ENCODE results near the gene ARID1B. TPM values are rescaled to one million over a fixed set of nuclear protein-coding genes. Genes with fewer than 3 reads are reported as not detected.
"Not testable (repeated sequence)": the region's sequence is repeated elsewhere in the genome, so short reads cannot be mapped to it uniquely, and the experiment has no call there.

Gene ARID1B
- total RNA-seq, 1 experiment from 2014 or later: 20.9 TPM

DNA sequence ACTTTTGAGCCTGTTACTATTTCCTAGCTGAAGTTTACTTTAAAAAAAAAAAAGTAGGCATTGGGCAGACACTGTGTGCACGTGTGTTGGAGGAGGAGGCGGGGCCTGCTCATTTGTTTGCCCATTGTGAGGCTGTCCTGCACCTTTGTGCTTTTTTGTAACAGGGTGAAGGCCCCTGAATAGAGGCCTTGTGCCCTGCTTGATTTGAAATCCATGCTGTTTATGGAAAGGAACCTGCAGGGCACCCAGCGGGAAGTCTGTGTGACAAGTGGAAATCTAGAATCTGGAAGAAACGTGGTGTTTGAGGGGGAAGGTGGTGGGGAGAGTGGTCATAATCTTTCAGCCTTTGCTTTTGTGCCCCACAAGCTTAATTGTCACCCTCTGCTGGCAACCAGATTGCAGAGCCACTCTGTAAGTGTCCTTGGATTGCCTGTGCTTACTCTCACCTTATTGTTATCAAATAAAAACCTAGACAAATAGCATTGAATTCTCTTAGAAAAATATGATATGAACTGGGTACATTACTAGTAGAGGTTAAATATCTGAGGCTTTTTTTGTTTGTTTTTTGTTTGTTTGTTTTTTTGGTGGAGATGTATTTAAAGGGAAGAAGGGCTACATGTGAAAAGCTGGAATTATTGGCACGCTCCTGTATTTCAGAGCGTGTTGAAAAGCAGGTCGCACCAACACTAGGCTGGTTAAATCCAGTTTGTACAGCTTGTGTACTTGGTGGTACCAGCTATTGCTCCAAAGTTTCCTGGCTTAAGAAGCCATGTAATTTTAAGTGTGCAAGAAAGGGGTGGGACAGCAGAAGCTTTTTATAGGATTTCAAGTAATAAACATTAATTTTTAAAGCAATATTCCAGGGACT, 156.3 kb downstream of the ARID1B start:
- no peak for DNase-seq
- H3K27me3 ChIP-seq (ENCODE audit: control insufficient read depth, insufficient read depth, low read length): no peaks in the 10 kb centered on the region

DNA sequence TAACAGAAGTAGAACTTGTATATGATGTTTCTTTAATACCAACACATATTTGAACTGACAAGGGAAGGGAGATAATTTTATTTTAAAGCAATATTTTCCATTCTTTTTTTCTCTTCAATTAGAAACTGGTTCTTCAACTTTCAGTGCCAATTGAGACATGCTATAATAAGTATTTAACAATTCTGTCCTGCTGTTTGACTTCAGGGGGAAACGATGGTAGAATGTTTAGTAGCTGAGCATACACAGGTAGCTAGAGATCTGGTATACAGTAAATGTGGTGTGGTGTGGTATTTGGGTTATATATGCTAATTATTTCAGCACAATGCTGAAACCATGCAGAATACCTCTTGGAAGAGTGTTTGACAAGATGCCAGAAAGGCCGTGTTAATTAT, 156.9 kb downstream of the ARID1B start:
- no peak for DNase-seq
- Histone ChIP-seq H3K27me3 (ENCODE audit: control insufficient read depth, insufficient read depth, low read length) (no peaks in the 10 kb centered on the region), H3K36me3 (replicated peaks; ENCODE audit: control insufficient read depth, insufficient read depth, low read length) (no peaks in the 10 kb centered on the region), H3K4me3 (ENCODE audit: insufficient read depth, low read depth, low read length) (no peak overlapping the region)

More for the DNA sequence above, 156.3 kb downstream of the ARID1B start:
- Histone ChIP-seq H3K36me3 (replicated peaks; ENCODE audit: control insufficient read depth, insufficient read depth, low read length) (no peaks in the 10 kb centered on the region), H3K4me3 (ENCODE audit: insufficient read depth, low read depth, low read length) (no peak overlapping the region)

DNA sequence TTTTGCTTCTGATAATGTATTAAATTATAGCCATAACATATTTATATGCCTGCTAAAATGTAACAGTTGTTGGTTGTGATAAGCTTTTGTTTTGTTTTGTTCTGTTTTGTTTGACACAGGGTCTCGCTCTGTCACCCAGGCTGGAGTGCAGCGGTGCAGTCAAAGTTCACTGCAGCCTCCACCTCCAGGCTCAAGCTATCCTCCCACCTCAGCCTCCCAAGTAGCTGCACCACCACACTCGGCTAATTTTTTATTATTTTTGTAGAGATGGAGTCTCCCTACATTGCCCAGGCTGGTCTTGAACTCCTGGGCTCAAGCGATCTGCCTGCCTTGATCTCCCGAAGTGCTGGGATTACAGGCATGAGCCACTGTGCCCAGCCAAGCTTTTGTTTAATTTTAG, 157.8 kb downstream of the ARID1B start:
- DNase-seq: no peak
- Histone ChIP-seq H3K4me3 (ENCODE audit: insufficient read depth, low read depth, low read length) (no peak overlapping the region), H3K36me3 (replicated peaks; ENCODE audit: control insufficient read depth, insufficient read depth, low read length) (no peaks in the 10 kb centered on the region), H3K27me3 (ENCODE audit: control insufficient read depth, insufficient read depth, low read length) (no peaks in the 10 kb centered on the region)

DNA sequence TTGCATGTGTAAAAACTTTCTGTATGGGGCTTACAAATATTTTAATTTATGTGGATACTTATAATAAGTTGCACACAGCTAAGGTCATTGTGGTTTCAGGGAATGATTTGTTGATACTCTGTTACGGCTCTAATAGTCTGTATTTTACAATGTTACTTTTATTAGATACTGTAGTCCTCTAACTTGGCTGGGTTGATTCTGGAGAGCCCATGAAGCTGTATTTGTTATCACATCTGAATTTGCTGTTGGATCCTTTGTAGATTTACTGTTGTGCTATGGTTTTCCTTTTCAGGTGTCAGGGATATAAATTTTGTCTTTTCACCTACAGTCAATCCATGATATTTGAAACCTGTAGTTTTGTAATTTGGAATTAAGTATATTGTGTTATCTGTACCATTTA, 161.0 kb downstream of the ARID1B start:
- H3K36me3 ChIP-seq (replicated peaks; ENCODE audit: control insufficient read depth, insufficient read depth, low read length): no peaks in the 10 kb centered on the region
- H3K27me3 ChIP-seq (ENCODE audit: control insufficient read depth, insufficient read depth, low read length): no peaks in the 10 kb centered on the region
- DNase-seq: no peak
- H3K4me3 ChIP-seq (ENCODE audit: insufficient read depth, low read depth, low read length): no peak overlapping the region

DNA sequence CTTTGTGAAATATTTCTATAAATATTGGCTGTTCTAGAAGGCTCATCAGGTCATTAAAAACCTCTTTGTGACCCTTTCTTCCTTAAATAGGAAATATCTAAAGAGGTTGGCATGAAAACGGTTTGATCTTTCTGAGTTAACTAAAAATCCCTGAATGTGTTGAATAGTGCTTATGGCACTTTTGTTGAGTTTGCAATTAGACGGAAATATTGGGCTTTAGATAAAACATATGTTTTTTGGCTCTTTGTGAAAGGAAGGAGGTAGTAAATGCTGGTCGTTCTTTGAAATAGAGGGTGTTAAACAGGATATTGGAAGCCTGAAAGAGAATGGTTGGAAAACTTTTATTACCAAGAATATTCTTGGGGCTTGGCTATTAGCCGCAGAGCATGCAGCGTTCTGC, 163.0 kb downstream of the ARID1B start:
- DNase-seq: no peak
- no peaks in the 10 kb centered on the region for H3K27me3 ChIP-seq (ENCODE audit: control insufficient read depth, insufficient read depth, low read length)
- H3K36me3 ChIP-seq (replicated peaks; ENCODE audit: control insufficient read depth, insufficient read depth, low read length): no peaks in the 10 kb centered on the region
- H3K4me3 ChIP-seq (ENCODE audit: insufficient read depth, low read depth, low read length): no peak overlapping the region

DNA sequence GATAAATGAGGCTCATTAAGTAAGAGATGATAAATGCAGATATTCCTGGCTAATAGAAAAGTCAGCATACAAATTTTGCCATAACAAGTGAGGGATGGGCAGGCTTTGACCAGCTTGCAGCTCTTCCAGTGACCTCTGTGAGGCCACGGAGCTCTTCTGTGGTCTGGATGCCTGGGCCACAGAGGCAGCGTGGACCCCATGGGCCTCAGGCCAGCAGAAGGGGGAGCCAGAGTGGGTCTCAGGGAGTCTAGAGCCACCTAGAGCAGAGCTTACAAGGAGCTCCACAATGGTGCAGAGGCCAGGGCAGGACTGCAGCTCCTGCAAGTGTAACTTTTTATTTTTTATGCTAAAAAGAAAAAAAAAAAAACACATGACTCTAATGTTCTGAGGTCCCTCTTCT, 165.1 kb downstream of the ARID1B start:
- DNase-seq: no peak
- Histone ChIP-seq H3K36me3 (replicated peaks; ENCODE audit: control insufficient read depth, insufficient read depth, low read length) (no peaks in the 10 kb centered on the region), H3K27me3 (ENCODE audit: control insufficient read depth, insufficient read depth, low read length) (no peaks in the 10 kb centered on the region), H3K4me3 (ENCODE audit: insufficient read depth, low read depth, low read length) (no peak overlapping the region)

DNA sequence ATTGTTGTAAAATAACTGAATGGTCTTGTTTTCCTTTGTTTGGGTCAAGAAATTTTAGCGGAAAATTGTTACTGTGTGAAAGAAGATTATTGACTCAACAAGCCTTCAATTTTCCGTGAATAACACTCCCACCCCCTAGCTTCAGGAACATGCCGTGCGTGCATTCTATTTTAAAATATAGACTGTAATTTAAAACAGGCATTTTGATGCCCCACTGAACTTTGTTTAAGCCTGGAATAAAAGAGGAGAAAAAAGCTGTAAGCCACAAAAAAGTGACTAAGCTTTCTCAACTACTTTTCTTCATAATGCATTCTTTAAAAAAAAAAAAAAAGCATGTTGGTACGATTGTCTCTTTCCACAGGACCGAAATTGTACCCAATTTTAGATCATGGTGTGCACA, 166.0 kb downstream of the ARID1B start:
- no peak for DNase-seq
- H3K4me3 ChIP-seq (ENCODE audit: insufficient read depth, low read depth, low read length): no peak overlapping the region

DNA sequence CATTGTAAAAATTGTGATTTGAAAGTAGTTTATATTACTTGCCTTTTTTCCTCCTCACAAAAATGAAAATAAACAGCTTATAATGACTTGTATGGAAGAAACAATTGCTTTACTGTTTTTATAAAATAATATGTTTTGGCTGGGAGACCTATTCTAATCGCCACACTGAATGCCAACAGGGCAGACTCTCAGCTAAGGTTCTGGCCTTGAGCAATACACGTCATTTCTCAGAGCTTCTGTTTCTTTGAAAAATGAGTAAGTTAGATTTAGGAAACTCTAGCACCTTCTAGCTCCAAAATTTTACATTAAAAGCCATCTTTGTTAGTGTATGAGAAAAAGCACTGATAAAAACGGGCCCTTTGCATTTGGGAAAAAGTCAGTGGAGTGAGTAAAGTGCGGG, 166.6 kb downstream of the ARID1B start:
- Histone ChIP-seq H3K4me3 (ENCODE audit: insufficient read depth, low read depth, low read length) (no peak overlapping the region; the same call in 1 of the 2 replicates), H3K27me3 (ENCODE audit: control insufficient read depth, insufficient read depth, low read length) (no peaks in the 10 kb centered on the region), H3K36me3 (replicated peaks; ENCODE audit: control insufficient read depth, insufficient read depth, low read length) (no peaks in the 10 kb centered on the region)
- DNase-seq: no peak

More for the DNA sequence above, 166.0 kb downstream of the ARID1B start:
- H3K36me3 ChIP-seq (replicated peaks; ENCODE audit: control insufficient read depth, insufficient read depth, low read length): no peaks in the 10 kb centered on the region
- no peaks in the 10 kb centered on the region for H3K27me3 ChIP-seq (ENCODE audit: control insufficient read depth, insufficient read depth, low read length)

DNA sequence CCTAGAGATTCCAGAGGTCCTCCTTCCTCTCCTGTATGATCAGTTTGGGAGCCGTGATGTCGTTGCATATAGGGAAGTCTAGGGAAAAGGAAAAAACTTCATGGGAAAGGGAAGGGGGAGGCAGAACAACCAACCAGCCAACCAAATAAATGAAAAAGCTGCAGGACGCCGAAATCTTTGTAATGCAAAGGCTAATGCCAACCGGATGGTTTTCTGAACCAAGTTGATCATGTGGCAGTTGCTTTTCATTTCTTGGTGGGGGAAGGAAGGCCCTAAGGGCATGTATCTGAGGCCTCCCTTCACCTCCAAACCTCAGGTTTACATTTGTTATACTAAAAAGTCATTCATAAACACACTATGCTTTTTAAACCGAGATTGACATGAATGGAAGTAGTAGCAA, 167.2 kb downstream of the ARID1B start:
- Histone ChIP-seq H3K27me3 (ENCODE audit: control insufficient read depth, insufficient read depth, low read length) (no peaks in the 10 kb centered on the region), H3K36me3 (replicated peaks; ENCODE audit: control insufficient read depth, insufficient read depth, low read length) (no peaks in the 10 kb centered on the region), H3K4me3 (ENCODE audit: insufficient read depth, low read depth, low read length) (no peak overlapping the region; the same call in 1 of the 2 replicates)
- DNase-seq: no peak

DNA sequence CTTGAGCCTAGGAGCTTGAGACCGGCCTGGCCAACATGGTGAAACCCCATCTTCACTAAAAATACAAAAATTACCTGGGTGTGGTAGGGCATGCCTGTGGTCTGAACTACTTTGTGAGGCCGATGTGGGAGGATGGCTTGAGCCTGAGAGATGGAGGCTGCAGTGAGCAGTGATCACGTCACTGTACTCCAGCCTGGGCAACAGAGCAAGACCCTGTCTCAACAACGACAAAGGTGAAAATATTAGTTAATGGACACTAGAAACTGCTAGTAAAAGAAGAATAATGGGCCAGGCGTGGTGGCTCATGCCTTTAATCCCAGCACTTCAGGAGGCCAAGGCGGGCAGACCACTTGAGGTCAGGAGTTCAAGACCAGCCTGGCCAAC, 168.6 kb downstream of the ARID1B start:
- H3K4me3 ChIP-seq (ENCODE audit: insufficient read depth, low read depth, low read length); H3K27me3 ChIP-seq (ENCODE audit: control insufficient read depth, insufficient read depth, low read length); H3K36me3 ChIP-seq (replicated peaks; ENCODE audit: control insufficient read depth, insufficient read depth, low read length); DNase-seq: not testable (repeated sequence)

DNA sequence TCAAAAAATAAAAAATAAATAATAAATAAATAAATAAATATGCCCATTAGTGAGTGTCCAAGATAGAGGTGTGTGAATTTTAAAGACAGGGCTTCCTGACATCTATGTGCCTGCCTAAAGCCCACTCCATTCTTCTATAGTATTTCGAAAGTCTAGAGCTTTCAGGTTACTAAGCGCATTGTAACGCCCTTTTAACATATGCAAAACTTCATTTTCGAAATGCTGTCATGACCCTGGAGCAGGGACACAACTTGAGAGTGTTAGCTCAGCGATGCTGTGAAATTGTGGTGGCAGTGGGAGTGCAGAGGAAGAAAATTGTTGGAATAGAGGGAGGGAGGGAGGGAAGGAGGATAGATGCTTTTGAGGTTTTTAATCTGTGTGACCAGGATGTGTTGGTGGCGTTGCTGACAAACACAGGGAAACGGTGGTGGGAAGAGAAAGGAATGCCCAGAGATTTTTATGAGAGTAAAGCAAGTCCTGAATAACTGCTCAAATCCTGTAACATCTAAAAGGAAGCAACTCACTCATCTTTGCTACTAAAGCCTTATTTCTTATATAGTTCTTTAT, 169.3 kb downstream of the ARID1B start:
- H3K36me3 ChIP-seq (replicated peaks; ENCODE audit: control insufficient read depth, insufficient read depth, low read length): no peaks in the 10 kb centered on the region
- no peak for DNase-seq
- no peaks in the 10 kb centered on the region for H3K27me3 ChIP-seq (ENCODE audit: control insufficient read depth, insufficient read depth, low read length)
- H3K4me3 ChIP-seq (ENCODE audit: insufficient read depth, low read depth, low read length): no peak overlapping the region

DNA sequence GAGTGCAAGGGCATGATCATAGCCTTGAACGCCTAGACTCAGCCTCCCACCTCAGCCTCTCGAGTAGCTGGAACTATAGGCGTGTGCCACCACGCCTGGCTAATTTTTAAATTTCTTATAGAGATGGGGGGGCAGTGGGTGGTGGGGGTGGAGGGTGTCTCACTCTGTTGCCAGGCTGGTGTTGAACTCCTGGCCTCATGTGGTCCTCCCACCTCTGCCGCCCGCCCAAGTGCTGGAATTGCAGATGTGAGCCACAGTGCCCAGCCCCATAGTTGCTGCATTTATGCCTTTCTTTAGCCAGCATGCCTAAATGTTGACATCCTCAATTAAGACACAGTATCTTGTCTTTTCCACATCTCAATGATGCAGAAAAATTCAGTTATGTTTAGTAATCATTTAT, 171.1 kb downstream of the ARID1B start:
- Histone ChIP-seq H3K36me3 (replicated peaks; ENCODE audit: control insufficient read depth, insufficient read depth, low read length) (no peaks in the 10 kb centered on the region), H3K4me3 (ENCODE audit: insufficient read depth, low read depth, low read length) (no peak overlapping the region), H3K27me3 (ENCODE audit: control insufficient read depth, insufficient read depth, low read length) (no peaks in the 10 kb centered on the region)
- no peak for DNase-seq

DNA sequence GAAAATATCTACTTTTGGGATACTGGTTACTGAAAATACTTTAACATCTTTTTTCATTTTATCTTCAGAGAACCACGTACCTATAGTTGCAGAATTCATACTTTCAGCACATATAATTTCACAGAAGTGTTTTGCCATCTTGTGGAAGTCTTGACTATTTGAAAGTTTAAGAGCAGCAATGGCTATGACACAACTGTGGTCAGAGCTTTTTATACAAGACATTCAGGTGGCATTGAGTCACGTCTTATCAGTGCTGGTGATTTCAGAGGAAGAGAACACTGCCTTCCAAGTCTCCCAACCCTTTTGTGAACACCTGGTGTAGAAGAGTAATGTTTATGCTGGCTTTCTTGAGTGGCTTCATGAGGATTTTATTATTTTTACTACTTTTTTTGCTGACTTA, 171.6 kb downstream of the ARID1B start:
- H3K27me3 ChIP-seq (ENCODE audit: control insufficient read depth, insufficient read depth, low read length): no peaks in the 10 kb centered on the region
- no peak for DNase-seq
- no peaks in the 10 kb centered on the region for H3K36me3 ChIP-seq (replicated peaks; ENCODE audit: control insufficient read depth, insufficient read depth, low read length)
- no peak overlapping the region for H3K4me3 ChIP-seq (ENCODE audit: insufficient read depth, low read depth, low read length)

DNA sequence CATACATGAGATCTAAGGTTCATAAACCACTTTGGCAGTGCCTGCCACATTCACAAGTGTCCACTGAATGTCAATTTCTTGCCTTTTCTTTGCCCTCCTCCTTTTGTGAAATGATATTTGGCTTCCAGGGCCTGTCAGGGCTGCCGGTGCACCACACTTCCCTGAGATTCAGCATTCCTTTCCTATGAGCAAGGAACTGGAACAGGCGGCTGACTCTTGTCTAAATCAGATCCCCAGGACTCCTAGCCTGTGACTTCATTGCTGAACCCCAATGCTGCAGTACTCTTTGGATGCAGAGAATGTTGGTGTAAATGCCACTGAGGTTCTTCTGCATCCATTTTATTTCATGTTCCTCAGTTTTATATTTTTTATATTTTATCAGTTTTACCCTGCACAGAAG, 172.2 kb downstream of the ARID1B start:
- Histone ChIP-seq H3K27me3 (ENCODE audit: control insufficient read depth, insufficient read depth, low read length) (no peaks in the 10 kb centered on the region), H3K4me3 (ENCODE audit: insufficient read depth, low read depth, low read length) (no peak overlapping the region), H3K36me3 (replicated peaks; ENCODE audit: control insufficient read depth, insufficient read depth, low read length) (no peaks in the 10 kb centered on the region)
- no peak for DNase-seq

DNA sequence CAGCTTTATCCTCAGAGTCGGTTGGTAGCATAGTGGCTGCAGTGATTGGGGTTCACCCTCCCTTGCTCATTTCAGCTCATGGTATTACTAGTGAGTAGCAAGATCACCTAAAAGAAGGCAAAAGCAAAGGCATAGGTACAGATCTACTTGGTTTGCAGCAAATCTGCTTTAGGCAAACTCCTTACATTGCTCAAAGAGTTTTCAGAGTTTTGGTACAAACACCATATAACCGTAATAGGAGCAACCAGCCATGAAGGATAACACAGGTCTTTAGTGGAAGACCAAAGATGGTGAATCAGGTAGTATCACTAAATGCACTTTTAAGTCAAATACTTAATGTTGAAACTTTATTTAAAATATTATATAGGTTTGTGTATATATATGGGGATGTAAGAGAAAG, 172.9 kb downstream of the ARID1B start:
- H3K4me3 ChIP-seq (ENCODE audit: insufficient read depth, low read depth, low read length): no peak overlapping the region
- H3K27me3 ChIP-seq (ENCODE audit: control insufficient read depth, insufficient read depth, low read length): no peaks in the 10 kb centered on the region
- H3K36me3 ChIP-seq (replicated peaks; ENCODE audit: control insufficient read depth, insufficient read depth, low read length): no peaks in the 10 kb centered on the region
- DNase-seq: no peak
